Pancreas (tissue), 10 donors: ENCODE results near the gene GCGR. TPM values are rescaled to one million over a fixed set of nuclear protein-coding genes. Genes with fewer than 3 reads are reported as not detected.

Experiments
- ATAC-seq, 4 donors: fragments of 200-7000 bp; cut with Tn5 transposase; one replicate each; pipeline versions ENCODE4 v1.8.0 to v1.9.1; 2020; ENCODE audit warnings: mild to moderate bottlenecking in 4 of 4, moderate library complexity in 4 of 4
- DNase-seq, 6 donors: peaks; one replicate each; pipeline ENCODE4 v3.0.0-alpha.2; 2020
- FAIRE-seq: peaks from 2 replicates; lab custom pipeline; 2012; peaks lifted over from hg19 to GRCh38; lab: Jason Lieb, UNC
- H3K27ac ChIP-seq, 4 donors: fragments of 200-600 bp; sonication (generic); 1 replicate in 3 of 4; 2 replicates in 1 of 4; pipeline versions ENCODE4 v1.5.0 to v1.8.0; 2020
- H3K27me3 ChIP-seq, 4 donors: fragments of 200-600 bp; one replicate each; pipeline ENCODE4 v1.8.0; 2021
- H3K36me3 ChIP-seq, 3 donors: fragments of 200-600 bp; sonication (generic) in 1 of 3; one replicate each; pipeline versions ENCODE4 v1.5.0 to v1.8.0; 2020 to 2021
- H3K4me1 ChIP-seq, 3 donors: fragments of 200-600 bp; one replicate each; pipeline ENCODE4 v1.8.0; 2021
- H3K4me3 ChIP-seq, 4 donors: fragments of 200-600 bp; sonication (generic) in 2 of 4; one replicate each; pipeline versions ENCODE4 v1.5.0 to v1.8.0; 2020 to 2021
- H3K9me3 ChIP-seq, 4 donors: fragments of 200-600 bp; one replicate each; pipeline ENCODE4 v1.8.0; 2021
- CTCF ChIP-seq, 4 donors: fragments of 200-600 bp; sonication (generic) in 3 of 4; IDR thresholded peaks; one replicate each; pipeline versions ENCODE4 v1.5.0 to v1.8.0; 2021; ENCODE audit warnings: antibody characterized with exemption in 4 of 4
- WGBS, 2 donors: extraction: QIAGEN DNeasy Blood & Tissue Kit; methylation state at CpG; one replicate each; pipeline ENCODE4 v1.1.7; 2013; 5-methylcytosine and 5-hydroxymethylcytosine counted together
- intact Hi-C, 3 donors: fragments of 100-400 bp; cut with DNase I; formaldehyde crosslinking; loops; one replicate each; pipeline versions ENCODE4 v1.11.1 to v1.14.2; 2022
- polyA plus RNA-seq, 2 donors: library from polyadenylated mRNA; stranded (reverse); fragments of 200-250 nt; gene quantifications; one replicate each; pipeline ENCODE4 v1.2.3, GENCODE V29; 2013
- total RNA-seq, 6 donors: library from RNA; stranded (reverse); fragmentation: NEBNext Ultra II Directional in 4 of 6; extraction: Animal tissue kit (Norgen Biotek cat#: 25700) in 4 of 6; gene quantifications; one replicate each; pipeline versions ENCODE4 v1.2.1 to v1.2.4, GENCODE V29; 2021 to 2023
- donor health status: healthy with polysubstance abuse.
- donor health status: DM: no; HTN: no; CAD: no; lungs with moderate emphysema.
- donor health status: DM: no; HTN: no; CAD: no.
- donor health status: control.
- donor health status: control.
- donor health status: Bipolar disorder and iron deficiency.
- donor health status: DM: yes; HTN: yes; CAD: no.
- donor health status: DM: no; HTN: no; CAD: no.
- donor health status: DM: no; HTN: no; CAD: no.
- donor health status: DM: yes; HTN: yes; CAD: no.

GCGR gene
- total and polyA plus RNA-seq, 8 donors = 0.28 to 22.7 (median 1.5) TPM; not detected in 1

- Histone ChIP-seq H3K9me3 (no peaks in the 10 kb centered on the region), H3K27me3 (no peaks in the 10 kb centered on the region), H3K4me1 (peaks cover 0 to 2% (median 0%) of the 10 kb centered on the region in 3 donors), H3K27ac (no peak overlapping the region), H3K4me3 (no peak overlapping the region), H3K36me3 (peaks cover 18 to 97% (median 78%) of the 10 kb centered on the region in 3 donors)
- ATAC-seq (no peak), FAIRE-seq (no peak), DNase-seq (no peak)
- intact Hi-C loops = no loop called here
- TF ChIP-seq CTCF (IDR thresholded peaks at IDR 0.05) = no peak
- WGBS, 2 donors = 87 to 89% methylated on average over 12 of the region's 12 CpGs
Measured at GRCh38 chr17:81849457-81849856, 45.5 kb downstream of the GCGR start.

GRCh38 chr17:81851423-81851822 is 47.5 kb downstream of the GCGR start:
- peaks cover 6 to 16% (median 7%) of the 10 kb centered on the region in 3 donors for H3K4me1 ChIP-seq
- H3K27me3 ChIP-seq = no peaks in the 10 kb centered on the region
- no peaks in the 10 kb centered on the region for H3K9me3 ChIP-seq
- no peak for FAIRE-seq
- no peak for ATAC-seq
- intact Hi-C loops = no loop called here
- no peak overlapping the region for H3K4me3 ChIP-seq
- peak in 3 of 6 donors; percentile 21 to 56 (median 39) for DNase-seq
- TF ChIP-seq CTCF (IDR thresholded peaks at IDR 0.05) = no peak
- WGBS, 2 donors = 86% methylated on average over 16 of the region's 16 CpGs
- H3K27ac ChIP-seq = no peak overlapping the region
- peaks cover 4 to 82% (median 65%) of the 10 kb centered on the region in 3 donors for H3K36me3 ChIP-seq

GRCh38 chr17:81852237-81852636 is 48.3 kb downstream of the GCGR start:
- no peaks in the 10 kb centered on the region for H3K27me3 ChIP-seq
- no peak overlapping the region for H3K27ac ChIP-seq
- TF ChIP-seq CTCF (IDR thresholded peaks at IDR 0.05) = no peak
- H3K4me1 ChIP-seq = peaks cover 6 to 21% (median 12%) of the 10 kb centered on the region in 3 donors
- FAIRE-seq (no peak), ATAC-seq (no peak), DNase-seq (peak in 3 of 6 donors; percentile 18 to 63 (median 22))
- peaks cover 4 to 77% (median 64%) of the 10 kb centered on the region in 3 donors for H3K36me3 ChIP-seq
- intact Hi-C loops = no loop called here
- no peak overlapping the region for H3K4me3 ChIP-seq
- WGBS, 2 donors = 80 to 82% methylated on average over 12 of the region's 12 CpGs
- no peaks in the 10 kb centered on the region for H3K9me3 ChIP-seq

DNA sequence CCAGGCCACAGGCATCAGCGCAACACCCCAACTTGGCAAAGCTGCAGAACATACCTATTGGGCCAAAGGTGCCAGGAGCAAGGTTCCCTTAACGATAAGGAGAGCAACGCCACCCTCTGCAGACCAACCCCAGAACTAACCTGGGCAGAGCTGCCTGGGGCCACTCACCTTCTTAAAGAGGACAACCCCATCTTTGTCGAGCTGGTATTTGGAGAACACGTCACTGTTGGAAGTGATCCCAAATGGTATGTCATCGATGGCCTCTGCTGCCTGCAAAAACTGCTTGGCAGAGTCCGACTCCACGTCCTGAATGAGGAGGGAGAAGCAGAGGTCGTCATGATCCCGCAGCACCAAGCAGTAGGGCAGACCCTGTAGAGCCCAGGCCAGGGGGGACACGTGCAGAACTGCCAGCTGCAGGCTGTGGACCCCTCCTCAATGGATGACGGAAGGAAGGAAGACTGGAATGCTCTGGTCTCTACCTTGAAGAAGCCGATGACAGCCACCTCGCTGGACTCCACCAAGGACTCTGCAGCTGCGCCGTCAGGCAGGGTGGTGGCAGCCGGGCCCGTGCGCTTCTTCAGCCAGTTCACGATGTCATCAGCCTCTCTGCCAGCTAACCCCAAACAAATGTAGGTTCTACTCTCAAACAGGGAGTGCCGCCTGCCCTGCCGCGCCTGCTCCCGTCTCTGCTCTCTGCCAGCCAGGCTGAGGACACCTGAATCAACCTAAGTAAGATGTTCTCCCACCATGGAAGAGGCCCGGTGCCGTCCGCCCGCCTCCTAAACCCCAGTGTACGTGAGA is 51.2 kb downstream of the GCGR start:
- H3K4me3 ChIP-seq = peak overlapping the region in 2 of 4 donors; percentile 10 to 99
- H3K27me3 ChIP-seq = no peaks in the 10 kb centered on the region
- 33 to 35% methylated on average over 29 of the region's 29 CpGs for WGBS, 2 donors
- intact Hi-C loops = no loop called here
- H3K4me1 ChIP-seq = peaks cover 6 to 29% (median 13%) of the 10 kb centered on the region in 3 donors
- peaks cover 0 to 60% (median 54%) of the 10 kb centered on the region in 3 donors for H3K36me3 ChIP-seq
- ATAC-seq (peak; percentile 36 to 75 (median 58)), DNase-seq (peak in 5 of 6 donors; percentile 73 to 82 (median 79)), FAIRE-seq (no peak)
- peak overlapping the region in 2 of 4 donors; percentile 2 to 28 for H3K27ac ChIP-seq
- TF ChIP-seq CTCF (IDR thresholded peaks at IDR 0.05) = no peak
- no peaks in the 10 kb centered on the region for H3K9me3 ChIP-seq
